Renal cortex interstitium (tissue), 11 donors: ENCODE data around the gene PLTP. TPM values are rescaled to one million over a fixed set of nuclear protein-coding genes. Genes with fewer than 3 reads are reported as not detected.
"Not testable (repeated sequence)": the region's sequence is repeated elsewhere in the genome, so short reads cannot be mapped to it uniquely, and the experiment has no call there.

ENCODE experiments used
- DNase-seq, 11 donors: peaks; one replicate each; pipeline ENCODE4 v3.0.0-alpha.2; 2013; ENCODE audit warnings: low read depth in 9 of 11, low spot score in 4 of 11; ENCODE audit errors: extremely low read depth in 1 of 11
- polyA plus RNA-seq, 3 donors: library from polyadenylated mRNA; unstranded; fragments of 120-200 nt; gene quantifications; one replicate each; pipeline ENCODE4 v1.2.1, GENCODE V29; 2013; ENCODE audit not compliant: insufficient read length in 3 of 3

Gene PLTP
- polyA plus RNA-seq, 3 donors, result 115 to 141 (median 141) TPM

DNA sequence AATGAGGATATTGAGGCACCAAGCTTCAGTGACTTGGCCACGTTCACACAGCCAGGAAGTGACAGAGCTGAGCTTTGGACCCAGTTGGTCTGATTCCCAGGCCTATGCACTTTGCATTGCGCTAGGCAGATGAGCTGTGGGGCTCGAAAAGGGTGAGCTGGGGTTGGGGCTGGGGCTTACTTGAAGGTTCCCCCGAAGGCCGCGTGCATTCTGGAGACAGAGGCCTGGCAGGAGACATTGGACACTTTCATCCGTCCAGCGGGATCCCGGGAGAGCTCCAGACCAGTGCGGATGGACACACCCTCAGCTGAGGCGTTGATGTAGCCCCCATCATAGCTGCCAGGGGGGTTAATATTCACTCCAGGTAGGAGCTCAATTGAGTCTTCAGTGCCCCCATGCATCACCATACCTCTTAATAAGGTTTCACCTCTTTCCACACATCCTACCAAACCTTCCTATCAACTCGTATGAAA, 2.6 kb downstream of the PLTP start:
- no peak for DNase-seq

DNA sequence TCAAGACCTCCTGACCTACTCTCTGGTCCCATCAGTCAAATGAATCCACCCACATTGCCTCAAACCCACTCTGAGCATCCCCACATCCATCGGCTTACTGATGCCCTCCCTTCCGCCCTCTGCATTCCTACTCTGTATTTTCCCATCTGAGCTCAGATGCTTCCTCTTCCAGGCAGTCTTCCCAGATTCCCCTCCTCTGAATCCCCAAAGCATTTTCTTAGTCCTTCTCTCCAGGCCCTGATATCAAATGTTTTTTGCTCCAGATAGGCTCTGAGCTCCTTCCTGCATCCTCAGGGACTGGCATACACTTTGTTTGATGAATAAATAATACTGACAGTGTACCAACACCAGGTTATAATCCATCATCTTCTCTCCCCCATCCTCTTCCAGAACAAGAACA, 3.9 kb downstream of the PLTP start:
- no peak for DNase-seq

DNA sequence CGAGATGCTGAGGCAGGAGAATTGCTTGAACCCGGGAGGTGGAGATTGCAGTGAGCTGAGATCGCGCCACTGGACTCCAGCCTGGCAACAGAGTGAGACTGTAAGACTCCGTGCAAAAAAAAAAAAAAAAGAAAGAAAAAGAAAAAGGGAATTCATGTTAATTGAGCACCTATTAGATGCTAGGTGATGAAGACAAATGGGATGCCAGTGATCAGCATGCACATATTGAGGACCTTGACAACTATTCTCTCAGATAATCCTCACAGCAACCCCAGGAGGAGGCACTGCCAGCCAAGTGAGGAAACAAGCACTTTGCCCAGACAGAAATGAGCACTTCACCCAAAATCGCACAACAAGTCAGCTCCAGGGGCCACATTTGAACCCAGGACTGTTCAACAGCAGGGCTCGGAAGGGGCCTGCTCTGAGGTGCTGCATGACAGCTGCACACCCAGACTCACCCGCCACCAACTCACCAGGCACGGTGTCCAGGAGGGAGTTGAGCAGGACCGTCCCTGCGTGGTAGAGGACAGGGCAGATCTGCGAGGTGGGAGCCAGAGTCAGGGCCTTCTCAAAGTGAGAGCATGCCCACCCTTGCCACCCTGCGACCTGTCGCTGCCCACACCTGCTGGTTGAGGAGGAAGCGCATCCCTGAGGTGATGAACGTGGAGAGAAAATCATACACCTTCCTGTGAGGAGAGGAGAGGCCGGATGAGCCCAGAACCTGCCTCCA, 4.6 kb downstream of the PLTP start:
- no peak for DNase-seq

DNA sequence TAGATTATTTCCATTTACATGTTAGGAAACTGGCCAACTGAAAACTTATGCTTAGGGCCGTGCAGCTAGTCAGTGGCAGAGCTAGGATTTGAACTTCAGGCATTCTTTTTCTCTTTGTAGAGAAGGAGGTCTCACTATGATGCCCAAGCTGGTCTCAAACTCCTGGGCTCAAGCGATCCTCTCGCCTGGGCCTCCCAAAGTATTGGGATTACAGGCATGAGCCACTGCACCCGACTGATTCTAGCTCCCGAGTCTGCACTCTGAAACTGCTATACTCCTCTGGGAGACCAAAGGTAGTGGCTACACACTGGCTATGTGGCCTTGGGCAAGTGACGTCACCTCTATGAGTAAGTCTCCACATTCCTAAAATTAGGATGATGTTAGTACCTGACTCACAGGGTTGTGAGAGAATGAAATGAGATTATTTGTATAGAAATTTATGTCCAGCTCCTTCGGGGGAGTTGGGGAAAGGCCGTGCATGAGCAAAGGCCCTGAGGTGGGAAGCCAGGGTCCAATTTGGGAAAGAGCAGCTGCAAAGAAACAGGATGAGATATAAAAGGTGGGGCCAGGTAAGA, 6.4 kb downstream of the PLTP start:
- DNase-seq, result no peak

DNA sequence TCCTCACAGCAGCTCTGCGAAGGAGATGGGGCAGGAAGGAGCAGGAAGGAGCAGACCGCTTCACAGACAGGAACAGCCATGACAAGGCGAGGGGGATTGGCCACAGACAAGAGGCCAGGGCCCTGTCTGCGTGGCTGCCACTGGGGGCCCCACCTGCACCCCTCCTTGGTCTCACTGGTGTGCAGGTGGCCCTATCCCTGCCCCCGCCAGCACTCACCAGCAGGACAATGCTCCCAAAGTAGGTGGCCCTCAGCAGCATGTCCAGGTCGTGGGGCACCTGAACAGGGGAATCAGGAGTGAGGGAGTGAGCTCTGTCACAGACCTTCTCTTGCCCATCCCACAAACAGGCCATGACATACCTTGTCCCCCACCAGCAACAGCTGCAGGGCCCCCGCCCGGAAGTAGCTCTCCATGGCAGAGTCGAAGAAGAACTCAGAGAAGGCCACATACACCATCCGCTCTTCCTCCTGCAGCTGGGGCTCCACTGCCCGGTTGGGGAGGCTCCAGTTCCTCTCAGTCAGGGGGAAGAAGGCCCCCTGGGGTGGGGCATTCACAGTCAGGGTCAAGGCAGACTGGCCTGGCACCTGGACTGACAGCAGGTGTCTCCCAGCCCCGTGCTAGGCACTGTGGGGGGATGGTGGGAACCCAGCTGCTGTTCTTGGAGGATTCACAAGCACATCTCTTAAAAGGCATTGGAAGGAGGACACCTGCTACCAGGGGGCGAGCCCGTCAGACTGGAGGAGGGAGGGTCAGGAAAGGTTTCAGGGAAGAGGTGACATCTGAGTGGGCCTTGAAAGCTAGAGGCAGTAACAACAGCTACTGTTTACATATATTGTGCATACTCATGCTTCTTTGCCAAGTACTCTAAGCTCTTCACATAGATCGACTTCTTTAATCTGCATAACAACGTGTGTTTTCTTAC, 7.1 kb downstream of the PLTP start:
- no peak for DNase-seq

DNA sequence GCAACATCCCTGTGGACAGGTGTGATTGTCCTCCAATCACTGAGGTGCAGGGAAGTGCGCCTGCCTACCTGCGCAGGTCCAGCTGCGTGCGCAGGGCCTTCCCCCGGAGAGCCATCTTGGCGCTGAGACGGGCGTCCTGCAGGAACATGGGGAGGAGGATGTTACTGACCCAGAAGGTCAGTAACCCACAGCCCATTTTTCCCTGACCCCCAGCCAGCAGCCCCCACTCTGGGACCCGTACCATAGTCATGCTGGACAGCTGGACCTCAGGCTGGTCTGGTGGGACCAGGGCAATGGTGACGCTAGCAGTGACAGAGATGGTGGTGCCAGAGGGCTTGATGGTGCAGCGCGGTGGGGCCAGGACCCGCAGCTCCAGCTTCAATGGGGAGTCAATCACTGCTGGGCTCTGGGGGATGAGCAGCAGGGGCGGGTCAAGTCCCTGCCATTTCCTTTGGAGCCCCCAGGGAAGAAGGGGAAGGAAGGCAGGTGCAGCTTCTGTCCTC, 9.7 kb downstream of the PLTP start:
- no peak for DNase-seq

DNA sequence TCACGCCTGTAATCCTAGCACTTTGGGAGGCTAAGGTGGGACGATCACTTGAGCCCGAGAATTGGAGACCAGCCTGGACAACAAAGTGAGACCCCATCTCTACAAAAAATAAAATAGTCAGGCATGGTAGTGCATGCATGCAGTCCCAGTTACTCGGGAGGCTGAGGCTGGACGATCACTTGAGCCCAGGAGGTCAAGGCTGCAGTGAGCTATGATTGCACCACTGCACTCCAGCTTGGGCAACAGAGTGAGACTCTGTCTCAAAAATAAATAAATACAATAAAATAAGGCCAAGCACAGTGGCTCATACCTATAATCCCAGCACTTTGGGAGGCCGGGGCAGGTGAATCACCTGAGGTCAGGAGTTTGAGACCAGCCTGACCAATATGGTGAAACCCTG, 10.6 kb downstream of the PLTP start:
- not testable (repeated sequence) for DNase-seq

DNA sequence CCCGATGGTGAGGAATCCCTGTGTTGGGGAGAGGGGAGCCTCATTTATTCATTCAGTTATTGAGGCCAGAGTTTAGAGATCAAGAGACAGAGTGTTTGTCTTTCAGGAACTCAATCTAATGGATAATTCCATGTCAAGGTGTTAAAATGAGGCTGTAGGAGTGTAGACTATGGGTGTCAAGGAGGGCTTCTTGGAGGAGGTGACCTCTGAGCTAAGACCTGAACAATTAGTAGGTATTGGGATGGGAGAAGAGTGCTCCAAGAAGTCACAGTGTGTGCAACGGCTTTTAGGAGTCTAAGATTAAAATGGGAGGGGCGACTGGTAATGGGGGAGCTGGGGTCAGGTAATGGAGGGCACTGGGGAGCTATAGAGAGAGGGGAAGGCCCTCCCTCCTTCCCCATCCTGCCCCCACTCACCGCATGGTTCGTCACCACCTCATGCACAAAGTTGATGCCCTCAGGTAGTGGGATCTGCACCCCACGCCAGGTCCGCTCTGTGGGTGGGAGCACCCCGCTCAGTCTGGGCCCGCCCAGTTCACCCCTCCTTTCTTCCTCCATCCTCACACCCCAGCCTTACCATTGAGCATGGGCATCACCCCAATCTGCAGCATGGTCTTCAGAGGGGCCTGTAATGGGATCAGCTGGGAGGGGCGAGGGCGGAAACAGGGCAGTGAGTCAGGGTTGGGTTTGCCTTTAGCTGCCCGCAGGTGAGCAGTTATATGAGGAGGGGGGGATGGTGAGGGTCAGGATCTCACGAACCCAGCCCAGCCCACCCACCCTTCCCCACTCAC, 12.7 kb downstream of the PLTP start:
- no peak for DNase-seq

DNA sequence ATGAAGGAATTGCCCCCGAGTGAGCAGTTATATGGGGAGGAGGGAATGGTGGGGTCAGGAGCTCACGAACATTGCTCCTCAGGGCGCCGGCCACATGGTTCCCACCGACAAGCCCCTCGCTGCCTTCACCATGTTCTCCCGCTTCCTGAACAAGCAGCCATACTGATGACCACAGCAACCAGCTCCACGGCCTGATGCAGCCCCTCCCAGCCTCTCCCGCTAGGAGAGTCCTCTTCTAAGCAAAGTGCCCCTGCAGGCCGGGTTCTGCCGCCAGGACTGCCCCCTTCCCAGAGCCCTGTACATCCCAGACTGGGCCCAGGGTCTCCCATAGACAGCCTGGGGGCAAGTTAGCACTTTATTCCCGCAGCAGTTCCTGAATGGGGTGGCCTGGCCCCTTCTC, 13.7 kb downstream of the PLTP start:
- no peak for DNase-seq

DNA sequence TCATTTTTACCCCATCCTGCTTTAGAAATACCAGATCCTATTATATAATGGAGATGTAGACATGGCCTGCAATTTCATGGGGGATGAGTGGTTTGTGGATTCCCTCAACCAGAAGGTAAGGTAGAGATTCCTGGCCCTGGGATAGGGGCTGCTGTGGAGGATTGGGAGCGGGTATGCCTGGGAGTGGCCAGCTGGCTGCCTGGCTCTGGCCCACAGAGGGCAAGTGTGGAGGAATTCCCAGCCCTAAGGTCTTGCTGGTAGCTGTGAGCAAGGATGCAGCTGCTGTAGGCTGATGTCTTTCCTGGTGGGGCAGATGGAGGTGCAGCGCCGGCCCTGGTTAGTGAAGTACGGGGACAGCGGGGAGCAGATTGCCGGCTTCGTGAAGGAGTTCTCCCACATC, 14.3 kb downstream of the PLTP start:
- no peak for DNase-seq

DNA sequence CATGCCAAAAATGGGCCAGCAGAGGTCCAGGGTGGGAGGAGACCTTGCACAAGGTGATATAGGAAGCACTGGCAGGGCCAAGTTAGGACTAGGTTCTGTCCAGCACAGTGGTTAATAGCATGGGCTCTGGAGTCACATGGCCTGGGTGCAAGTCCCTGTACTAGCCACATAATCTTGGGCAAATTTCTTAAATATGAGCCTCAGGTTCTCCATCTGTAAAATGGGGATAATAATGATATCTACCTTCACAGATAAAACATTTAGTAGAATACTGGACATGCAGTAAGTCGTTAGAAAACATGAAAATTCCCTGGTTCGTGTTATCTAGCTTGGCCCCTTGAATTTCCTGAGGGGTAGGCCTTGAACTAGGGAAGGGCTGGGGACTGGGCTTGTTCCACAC, 14.7 kb downstream of the PLTP start:
- DNase-seq, result no peak

DNA sequence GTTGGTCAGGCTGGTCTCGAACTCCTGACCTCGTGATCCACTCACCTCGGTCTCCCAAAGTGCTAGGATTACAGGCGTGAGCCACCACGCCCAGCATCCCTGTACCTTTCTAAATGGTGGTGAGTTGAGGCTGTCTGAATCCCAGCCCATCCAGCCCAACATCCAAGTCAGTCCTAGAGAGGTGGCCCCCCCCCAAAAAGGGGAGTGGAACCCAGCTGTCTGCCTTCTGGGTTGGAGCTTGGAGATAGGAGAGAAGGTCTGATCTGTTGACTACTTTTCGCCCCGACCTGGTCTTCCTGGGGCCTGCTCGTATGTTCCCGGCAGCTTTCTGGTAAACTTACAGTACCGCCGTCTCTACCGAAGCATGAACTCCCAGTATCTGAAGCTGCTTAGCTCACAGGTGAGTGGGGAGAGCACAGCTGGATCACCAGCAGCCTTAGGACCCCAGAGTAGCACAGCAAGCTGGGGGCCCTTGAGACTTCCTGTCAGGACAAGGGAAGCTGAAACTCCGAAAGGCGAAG, 15.3 kb downstream of the PLTP start:
- no peak for DNase-seq

DNA sequence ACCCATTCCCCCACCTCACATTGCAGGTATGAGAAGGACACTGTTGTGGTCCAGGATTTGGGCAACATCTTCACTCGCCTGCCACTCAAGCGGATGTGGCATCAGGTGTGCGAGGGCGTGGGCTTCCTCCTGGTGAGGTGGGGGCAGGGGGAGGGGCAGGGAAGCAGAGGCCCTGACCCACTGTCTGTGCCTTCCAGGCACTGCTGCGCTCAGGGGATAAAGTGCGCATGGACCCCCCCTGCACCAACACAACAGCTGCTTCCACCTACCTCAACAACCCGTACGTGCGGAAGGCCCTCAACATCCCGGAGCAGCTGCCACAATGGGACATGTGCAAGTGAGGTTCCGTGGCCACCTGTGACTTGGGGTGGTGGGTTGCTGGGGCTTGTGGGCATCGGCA, 17.2 kb downstream of the PLTP start:
- no peak for DNase-seq

DNA sequence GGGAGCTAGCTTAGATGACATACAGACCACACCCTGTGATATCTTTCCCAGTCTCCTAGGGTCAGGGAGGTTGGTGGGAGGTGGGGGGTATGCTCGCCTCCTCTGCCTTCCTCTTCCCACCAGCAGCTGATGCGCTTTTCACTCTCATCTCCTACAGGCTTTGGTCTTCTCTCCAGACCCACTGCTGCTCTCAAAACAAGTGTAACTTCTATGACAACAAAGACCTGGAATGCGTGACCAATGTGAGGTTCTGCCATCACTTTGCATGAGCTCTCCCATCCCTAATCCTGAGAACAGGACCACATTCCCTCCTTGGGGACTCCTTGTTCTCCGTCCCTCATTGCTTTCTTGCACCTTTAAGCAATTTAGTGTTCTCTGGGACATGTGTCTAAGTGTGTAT, 18.1 kb downstream of the PLTP start:
- no peak for DNase-seq

DNA sequence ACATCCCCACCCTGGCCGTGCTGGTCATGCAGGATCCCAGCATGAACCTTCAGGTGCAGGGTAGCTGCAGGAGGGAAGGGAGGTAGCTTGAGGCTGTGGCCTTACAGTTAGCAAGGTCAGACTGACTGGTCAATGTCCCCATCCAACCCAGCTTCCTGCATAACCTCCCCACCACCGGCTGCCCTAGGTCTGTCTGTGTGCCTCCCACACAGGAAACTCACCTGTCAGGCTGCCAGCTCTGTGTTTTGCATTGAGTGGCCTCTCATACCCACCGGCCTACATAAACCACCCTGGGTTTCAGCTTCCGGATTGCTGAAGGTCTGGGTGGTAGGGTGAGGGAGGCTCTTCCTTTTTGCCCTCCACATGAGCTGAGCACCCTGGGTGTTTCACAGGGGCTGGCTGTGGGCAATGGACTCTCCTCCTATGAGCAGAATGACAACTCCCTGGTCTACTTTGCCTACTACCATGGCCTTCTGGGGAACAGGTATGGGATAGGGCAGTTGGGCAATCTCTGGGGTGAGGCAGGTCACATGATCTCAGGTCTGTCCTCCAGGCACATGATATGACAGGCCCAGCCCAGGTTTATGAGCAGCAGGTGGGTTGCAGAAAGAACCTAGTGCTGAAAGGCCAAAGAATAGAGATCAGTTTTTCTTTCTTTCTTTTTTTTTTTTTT, 19.0 kb downstream of the PLTP start:
- no peak for DNase-seq

DNA sequence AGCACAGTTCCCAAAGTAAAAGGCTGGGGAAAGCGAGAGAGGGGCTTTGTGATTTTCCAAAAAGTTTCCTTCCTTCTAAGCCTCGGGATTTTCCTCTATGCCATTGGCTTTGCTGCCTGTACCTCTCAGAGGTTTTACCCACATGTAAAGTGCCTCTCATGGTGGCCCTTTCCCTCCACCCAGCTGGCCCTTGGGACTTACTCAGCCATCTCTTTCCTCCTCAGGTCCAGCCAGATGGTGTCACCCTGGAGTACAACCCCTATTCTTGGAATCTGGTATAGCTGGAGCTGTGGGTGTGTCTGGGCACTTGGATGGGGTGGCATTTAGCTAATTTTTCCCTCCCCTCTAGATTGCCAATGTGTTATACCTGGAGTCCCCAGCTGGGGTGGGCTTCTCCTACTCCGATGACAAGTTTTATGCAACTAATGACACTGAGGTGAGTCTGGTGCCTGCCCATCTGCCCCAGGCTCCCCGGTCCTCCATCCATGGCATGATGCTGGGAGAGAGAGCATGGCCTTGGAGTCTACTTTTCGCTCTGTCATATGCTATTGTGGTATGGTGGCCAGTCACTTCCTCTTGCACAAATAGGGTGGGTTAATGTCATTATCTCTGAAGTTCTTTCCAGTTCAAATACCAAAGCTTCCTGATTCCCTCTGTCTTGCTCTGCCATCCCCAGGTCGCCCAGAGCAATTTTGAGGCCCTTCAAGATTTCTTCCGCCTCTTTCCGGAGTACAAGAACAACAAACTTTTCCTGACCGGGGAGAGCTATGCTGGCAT, 19.7 kb downstream of the PLTP start:
- no peak for DNase-seq
